HG02884 (cell line): ENCODE results near the gene TRIM34.
"Not testable (repeated sequence)": the region's sequence is repeated elsewhere in the genome, so short reads cannot be mapped to it uniquely, and the experiment has no call there.

ENCODE experiments used
- ATAC-seq: cut with Tn5 transposase; IDR thresholded peaks from one replicate; pipeline ENCODE4 v1.9.1; 2021; ENCODE audit warnings: mild to moderate bottlenecking, moderate library complexity; ENCODE audit not compliant: unreplicated experiment

The TRIM34 gene

DNA sequence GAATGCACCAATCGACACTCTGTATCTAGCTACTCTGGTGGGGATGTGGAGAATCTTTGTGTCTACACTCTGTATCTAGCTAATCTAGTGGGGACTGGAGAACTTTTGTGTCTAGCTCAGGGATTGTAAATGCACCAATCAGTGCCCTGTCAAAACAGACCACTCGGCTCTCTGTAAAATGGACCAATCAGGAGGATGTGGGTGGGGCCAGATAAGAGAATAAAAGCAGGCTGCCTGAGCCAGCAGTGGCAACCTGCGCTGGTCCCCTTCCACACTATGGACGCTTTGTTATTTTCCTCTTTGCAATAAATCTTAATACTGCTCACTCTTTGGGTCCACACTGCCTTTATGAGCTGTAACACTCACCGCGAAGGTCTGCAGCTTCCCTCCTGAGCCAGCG lies 58.8 kb downstream of the TRIM34 start:
- ATAC-seq, result not testable (repeated sequence)

- peak; percentile 15 for ATAC-seq
Measured at GRCh38 chr11:5684036-5684645, 59.3 kb downstream of the TRIM34 start.

GRCh38 chr11:5684646-5685362 lies 60.0 kb downstream of the TRIM34 start, which contains the start of gene TRIM5:
TSS of gene TRIM5 (minus strand) at chr11:5685074. CDS start at chr11:5680177, 4,897 bp downstream.
- ATAC-seq, result peak; percentile 69

DNA sequence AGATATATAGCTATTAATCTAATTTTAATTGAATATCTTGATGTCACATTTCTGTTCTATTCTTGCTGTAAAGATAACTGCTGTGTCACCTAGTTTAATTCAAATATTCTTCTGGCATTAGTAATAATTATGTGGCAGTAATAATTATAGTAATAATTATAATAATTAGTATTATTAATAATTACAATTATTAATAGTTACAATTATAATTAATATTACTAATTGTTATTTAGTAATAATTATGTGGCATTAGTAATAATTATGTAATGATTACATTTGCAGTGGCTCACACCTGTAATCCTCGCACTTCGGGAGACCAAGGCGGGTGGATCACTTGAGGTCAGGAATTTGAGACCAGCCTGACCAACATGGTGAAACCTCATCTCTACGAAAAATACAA lies 61.6 kb downstream of the TRIM34 start:
- no peak for ATAC-seq

- ATAC-seq, result no peak
Measured at GRCh38 chr11:5688482-5688881, 63.7 kb downstream of the TRIM34 start.

DNA sequence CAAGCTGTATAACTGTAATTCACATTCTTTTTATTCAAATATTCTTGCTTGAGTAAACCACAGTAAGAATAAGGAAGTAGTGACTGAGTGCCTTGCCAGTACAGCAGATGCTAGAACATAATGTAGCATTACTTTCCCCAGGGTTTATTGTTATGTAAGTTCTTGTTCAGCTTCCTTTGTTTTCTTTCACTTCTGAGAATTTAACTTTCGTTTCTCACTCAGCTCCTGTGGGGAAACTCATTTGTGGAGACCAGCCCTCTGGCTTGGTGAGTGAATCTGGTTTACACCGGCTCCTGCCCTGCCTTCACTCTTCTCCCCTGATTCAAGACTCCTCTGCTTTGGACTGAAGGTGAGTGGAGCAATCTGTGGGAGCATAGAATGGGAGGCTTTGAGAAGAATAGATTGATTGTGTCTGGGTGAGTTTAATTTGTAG lies 64.8 kb downstream of the TRIM34 start, which contains the start of gene TRIM22:
Gene TRIM22 (plus strand): TSS at position 240 of the 433 bp plus-strand sequence. CDS start 6,443 bp downstream, outside the sequence.
- peak; percentile 62 for ATAC-seq

DNA sequence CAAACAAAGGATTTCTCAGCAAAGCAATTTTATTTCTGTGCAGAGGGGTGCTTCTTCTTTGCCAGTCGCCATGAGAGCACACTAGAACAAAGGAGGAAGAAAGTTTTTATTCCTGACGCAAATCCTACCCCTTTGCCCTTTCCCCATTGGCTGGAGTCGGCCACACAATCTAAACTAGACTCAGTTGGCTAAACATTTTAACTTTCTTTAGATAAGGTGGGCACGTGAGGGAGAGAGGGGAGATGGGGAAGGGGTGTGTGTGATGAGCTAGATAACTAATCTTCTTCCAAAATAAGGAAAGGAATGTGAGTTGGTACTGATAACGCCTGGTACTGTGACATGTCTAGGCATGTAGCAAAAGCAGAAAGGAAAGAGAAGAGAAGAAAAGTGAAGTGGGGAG lies 65.4 kb downstream of the TRIM34 start:
- ATAC-seq, result no peak

DNA sequence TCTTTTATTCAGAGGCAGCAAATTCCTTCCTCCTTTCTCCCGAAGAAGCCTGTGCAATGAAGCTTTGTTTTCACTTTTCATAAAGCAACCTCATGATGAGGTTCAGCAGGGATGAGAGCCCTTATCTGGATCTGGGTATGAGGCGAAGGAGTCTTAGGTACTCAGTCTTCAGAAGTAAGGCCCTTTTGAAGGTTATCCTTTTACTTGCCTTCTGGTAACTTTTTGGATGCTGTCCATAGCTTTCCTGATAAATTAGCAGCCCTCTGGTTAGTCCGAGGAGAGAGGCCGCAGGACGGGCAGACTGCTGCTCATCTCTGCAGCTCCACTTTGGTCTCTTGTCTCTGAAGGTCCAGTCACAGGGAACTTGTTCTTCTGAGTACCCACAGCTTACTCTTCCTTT lies 65.9 kb downstream of the TRIM34 start:
- no peak for ATAC-seq

DNA sequence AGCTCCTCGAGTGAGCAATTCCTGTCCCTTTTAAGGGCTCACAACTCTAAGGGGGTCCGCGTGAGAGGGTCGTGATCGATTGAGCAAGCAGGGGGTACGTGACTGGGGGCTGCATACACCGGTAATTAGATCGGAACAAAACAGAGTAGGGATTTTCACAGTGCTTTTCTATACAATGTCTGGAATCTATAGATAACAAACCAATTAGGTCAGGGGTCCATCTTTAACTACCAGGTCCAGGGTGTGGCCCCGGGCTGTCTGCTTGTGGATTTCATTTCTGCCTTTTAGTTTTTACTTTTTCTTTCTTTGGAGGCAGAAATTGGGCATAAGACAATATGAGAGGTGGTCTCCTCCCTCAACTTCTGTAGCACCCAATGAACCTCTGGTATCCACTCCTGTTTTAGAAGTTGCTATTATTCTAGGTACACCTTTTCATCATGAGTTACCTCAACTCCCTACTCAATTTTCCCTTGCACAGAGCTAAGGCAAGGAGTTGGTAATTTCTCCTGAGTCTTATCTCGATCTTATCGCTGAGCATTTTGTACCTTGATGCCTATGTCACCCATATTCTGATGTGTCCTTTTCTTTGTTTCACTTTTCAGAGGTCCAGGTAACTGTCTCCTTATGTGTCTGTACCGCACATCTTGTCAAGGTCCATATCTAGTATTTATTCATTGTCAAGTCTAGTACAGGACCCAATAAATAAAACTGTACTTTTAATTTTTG lies 66.6 kb downstream of the TRIM34 start:
- not testable (repeated sequence) for ATAC-seq

DNA sequence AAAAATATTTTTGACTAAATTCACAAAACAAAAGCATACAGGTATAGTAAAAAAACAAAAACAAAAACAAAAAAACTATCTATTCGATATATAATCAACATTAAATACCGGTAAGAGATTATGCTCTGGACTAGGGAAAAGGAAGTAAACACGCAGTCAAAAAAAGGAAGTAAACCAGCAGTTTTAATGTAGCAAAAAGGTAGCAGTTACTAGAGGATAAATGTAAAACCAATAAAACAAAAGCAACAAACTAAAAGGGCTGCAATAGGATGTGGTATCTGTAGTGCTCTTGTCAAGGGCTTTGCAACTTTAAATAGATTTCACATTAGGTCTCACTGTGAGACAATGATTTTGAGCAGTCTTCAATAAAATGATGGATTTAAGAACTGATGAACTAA lies 67.2 kb downstream of the TRIM34 start:
- ATAC-seq, result no peak
